ENCODE data around the gene ANKDD1A. TPM values are rescaled to one million over a fixed set of nuclear protein-coding genes. Genes with fewer than 3 reads are reported as not detected.

Gene ANKDD1A
- polyA plus RNA-seq, 1 donor from 2014 or later: 7.0 TPM

DNA sequence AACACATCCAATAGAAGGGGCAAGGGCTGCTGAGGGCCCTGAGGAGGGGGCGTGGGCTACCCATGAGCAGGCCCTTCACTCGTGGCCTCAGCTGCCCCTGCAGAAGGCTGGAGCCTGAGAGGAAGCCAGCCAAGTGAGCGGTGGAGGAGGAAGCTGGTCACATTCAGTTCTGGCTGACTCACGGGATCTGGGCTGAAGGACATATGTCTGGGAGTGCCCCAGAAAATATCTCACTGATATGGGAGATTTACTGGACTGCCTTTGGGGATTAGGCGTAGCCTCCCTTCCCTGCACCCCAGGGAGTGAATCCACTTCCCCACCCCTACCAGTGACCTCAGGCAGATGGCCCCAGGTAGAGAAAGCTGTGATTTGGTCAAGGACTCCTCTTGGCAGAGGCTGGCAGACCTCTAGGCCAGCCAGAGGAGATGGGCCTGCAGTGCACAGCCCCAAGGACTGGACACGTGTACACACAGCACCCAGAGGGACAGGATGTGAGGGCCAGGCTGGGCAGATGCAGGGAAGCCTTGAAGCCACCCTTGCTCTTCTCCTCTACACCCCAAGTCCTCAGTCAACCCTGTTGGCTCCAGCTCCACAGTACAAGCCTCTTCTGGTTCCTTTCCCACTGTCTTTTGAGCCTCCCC, 14.2 kb upstream of the ANKDD1A start:
- Histone ChIP-seq H3K79me2 (replicated peaks; ENCODE audit: insufficient read depth, low read length) (no peaks in the 10 kb centered on the region), H4K20me1 (ENCODE audit: insufficient read depth) (no peaks in the 10 kb centered on the region), H3K4me3 (ENCODE audit: low read length) (no peak overlapping the region), H3F3A (ENCODE audit: insufficient read depth, low read length, poor library complexity, severe bottlenecking) (no peaks in the 10 kb centered on the region), H3K27ac (ENCODE audit: low read length) (no peak overlapping the region), H3K27me3 (ENCODE audit: insufficient read depth, low read depth, low read length) (no peaks in the 10 kb centered on the region), H3K9me2 (ENCODE audit: insufficient read depth, low read length) (no peaks in the 10 kb centered on the region), H2AFZ (ENCODE audit: low read depth, low read length) (no peak overlapping the region), H3K9ac (ENCODE audit: low read length) (no peak overlapping the region), H3K36me3 (ENCODE audit: insufficient read depth, low read length) (no peaks in the 10 kb centered on the region), H3K9me3 (ENCODE audit: low read length) (no peaks in the 10 kb centered on the region), H3K4me2 (ENCODE audit: low read length) (no peak overlapping the region)
- TF ChIP-seq POLR2AphosphoS5 (IDR thresholded peaks at IDR 0.05): no peak
- TF ChIP-seq SMC3 (conservative IDR thresholded peaks at IDR 0.05; ENCODE audit: poor library complexity): no peak
- no peak for TF ChIP-seq MXI1 (conservative IDR thresholded peaks at IDR 0.05; ENCODE audit: poor library complexity, severe bottlenecking)

DNA sequence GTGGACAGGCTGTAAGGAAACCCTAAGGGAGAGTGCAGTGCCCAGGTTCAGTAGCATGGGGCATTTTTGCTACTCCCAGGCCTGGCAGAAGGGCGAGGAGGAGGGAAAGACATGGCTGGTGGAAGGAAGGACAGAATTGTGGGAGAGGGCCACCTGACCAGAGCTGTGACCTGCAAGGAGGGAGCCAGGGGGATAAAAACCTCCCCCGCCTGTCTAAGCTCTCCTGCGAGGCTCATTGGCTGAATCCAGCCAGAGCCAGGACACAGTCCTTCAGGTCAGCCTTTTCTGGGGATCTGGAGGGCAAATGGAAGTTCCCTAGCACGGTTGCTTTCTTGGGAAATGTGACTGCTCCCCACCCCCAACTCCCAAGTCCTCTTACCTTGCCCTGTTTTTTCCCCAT, 13.3 kb upstream of the ANKDD1A start:
- Histone ChIP-seq H3F3A (ENCODE audit: insufficient read depth, low read length, poor library complexity, severe bottlenecking) (no peaks in the 10 kb centered on the region), H3K4me2 (ENCODE audit: low read length) (no peak overlapping the region), H3K9me3 (ENCODE audit: low read length) (no peaks in the 10 kb centered on the region), H2AFZ (ENCODE audit: low read depth, low read length) (no peak overlapping the region), H3K27ac (ENCODE audit: low read length) (no peak overlapping the region), H3K9me2 (ENCODE audit: insufficient read depth, low read length) (no peaks in the 10 kb centered on the region), H4K20me1 (ENCODE audit: insufficient read depth) (no peaks in the 10 kb centered on the region), H3K4me3 (ENCODE audit: low read length) (no peak overlapping the region), H3K9ac (ENCODE audit: low read length) (no peak overlapping the region), H3K27me3 (ENCODE audit: insufficient read depth, low read depth, low read length) (no peaks in the 10 kb centered on the region), H3K36me3 (ENCODE audit: insufficient read depth, low read length) (no peaks in the 10 kb centered on the region), H3K79me2 (replicated peaks; ENCODE audit: insufficient read depth, low read length) (no peaks in the 10 kb centered on the region)
- TF ChIP-seq RAD21 (conservative IDR thresholded peaks at IDR 0.05) (no peak), EP300 (conservative IDR thresholded peaks at IDR 0.05; ENCODE audit: poor library complexity, severe bottlenecking) (no peak), TAF1 (IDR thresholded peaks at IDR 0.05; ENCODE audit: low read depth) (no peak), EZH2 (IDR thresholded peaks at IDR 0.05; ENCODE audit: borderline replicate concordance, insufficient read depth, low read length, poor library complexity, severe bottlenecking) (no peak), POLR2AphosphoS5 (IDR thresholded peaks at IDR 0.05) (no peak), SMC3 (conservative IDR thresholded peaks at IDR 0.05; ENCODE audit: poor library complexity) (no peak), MXI1 (conservative IDR thresholded peaks at IDR 0.05; ENCODE audit: poor library complexity, severe bottlenecking) (no peak)
- TF ChIP-seq, protein P1, sequence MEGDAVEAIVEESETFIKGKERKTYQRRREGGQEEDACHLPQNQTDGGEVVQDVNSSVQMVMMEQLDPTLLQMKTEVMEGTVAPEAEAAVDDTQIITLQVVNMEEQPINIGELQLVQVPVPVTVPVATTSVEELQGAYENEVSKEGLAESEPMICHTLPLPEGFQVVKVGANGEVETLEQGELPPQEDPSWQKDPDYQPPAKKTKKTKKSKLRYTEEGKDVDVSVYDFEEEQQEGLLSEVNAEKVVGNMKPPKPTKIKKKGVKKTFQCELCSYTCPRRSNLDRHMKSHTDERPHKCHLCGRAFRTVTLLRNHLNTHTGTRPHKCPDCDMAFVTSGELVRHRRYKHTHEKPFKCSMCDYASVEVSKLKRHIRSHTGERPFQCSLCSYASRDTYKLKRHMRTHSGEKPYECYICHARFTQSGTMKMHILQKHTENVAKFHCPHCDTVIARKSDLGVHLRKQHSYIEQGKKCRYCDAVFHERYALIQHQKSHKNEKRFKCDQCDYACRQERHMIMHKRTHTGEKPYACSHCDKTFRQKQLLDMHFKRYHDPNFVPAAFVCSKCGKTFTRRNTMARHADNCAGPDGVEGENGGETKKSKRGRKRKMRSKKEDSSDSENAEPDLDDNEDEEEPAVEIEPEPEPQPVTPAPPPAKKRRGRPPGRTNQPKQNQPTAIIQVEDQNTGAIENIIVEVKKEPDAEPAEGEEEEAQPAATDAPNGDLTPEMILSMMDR (IDR thresholded peaks at IDR 0.05; ENCODE audit: poor library complexity, severe bottlenecking): no peak
- TF ChIP-seq, protein P2, sequence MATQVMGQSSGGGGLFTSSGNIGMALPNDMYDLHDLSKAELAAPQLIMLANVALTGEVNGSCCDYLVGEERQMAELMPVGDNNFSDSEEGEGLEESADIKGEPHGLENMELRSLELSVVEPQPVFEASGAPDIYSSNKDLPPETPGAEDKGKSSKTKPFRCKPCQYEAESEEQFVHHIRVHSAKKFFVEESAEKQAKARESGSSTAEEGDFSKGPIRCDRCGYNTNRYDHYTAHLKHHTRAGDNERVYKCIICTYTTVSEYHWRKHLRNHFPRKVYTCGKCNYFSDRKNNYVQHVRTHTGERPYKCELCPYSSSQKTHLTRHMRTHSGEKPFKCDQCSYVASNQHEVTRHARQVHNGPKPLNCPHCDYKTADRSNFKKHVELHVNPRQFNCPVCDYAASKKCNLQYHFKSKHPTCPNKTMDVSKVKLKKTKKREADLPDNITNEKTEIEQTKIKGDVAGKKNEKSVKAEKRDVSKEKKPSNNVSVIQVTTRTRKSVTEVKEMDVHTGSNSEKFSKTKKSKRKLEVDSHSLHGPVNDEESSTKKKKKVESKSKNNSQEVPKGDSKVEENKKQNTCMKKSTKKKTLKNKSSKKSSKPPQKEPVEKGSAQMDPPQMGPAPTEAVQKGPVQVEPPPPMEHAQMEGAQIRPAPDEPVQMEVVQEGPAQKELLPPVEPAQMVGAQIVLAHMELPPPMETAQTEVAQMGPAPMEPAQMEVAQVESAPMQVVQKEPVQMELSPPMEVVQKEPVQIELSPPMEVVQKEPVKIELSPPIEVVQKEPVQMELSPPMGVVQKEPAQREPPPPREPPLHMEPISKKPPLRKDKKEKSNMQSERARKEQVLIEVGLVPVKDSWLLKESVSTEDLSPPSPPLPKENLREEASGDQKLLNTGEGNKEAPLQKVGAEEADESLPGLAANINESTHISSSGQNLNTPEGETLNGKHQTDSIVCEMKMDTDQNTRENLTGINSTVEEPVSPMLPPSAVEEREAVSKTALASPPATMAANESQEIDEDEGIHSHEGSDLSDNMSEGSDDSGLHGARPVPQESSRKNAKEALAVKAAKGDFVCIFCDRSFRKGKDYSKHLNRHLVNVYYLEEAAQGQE (IDR thresholded peaks at IDR 0.05; ENCODE audit: borderline replicate concordance): no peak

Measured in neural cell (in vitro differentiated cells).